GM23248 (cell line): ENCODE data around the gene CUX1. TPM values are rescaled to one million over a fixed set of nuclear protein-coding genes. Genes with fewer than 3 reads are reported as not detected.

Source experiments
- DNase-seq: peaks from one replicate; pipeline ENCODE4 v3.0.0-alpha.2; 2015
- H2AFZ ChIP-seq: fragments of 200-600 bp; sonication (generic); 2 replicates; pipeline ENCODE4 v1.6.1; 2016; ENCODE audit warnings: antibody characterized with exemption
- H3F3A ChIP-seq: fragments of 200-600 bp; sonication (generic); 2 replicates; pipeline ENCODE4 v1.6.1; 2016; ENCODE audit warnings: mild to moderate bottlenecking, antibody characterized with exemption, mixed run types; ENCODE audit not compliant: insufficient read depth
- H3K27ac ChIP-seq: fragments of 200-600 bp; sonication (generic); 2 replicates; pipeline ENCODE4 v1.5.1; 2016; ENCODE audit warnings: mild to moderate bottlenecking
- H3K27me3 ChIP-seq: fragments of 200-600 bp; sonication (generic); replicated peaks from 2 replicates; pipeline ENCODE4 v1.6.1; 2016; ENCODE audit warnings: mild to moderate bottlenecking; ENCODE audit not compliant: insufficient read depth
- H3K36me3 ChIP-seq: fragments of 200-600 bp; sonication (generic); 2 replicates; pipeline ENCODE4 v1.6.1; 2016; ENCODE audit warnings: low read depth, mild to moderate bottlenecking
- H3K4me1 ChIP-seq: fragments of 200-600 bp; sonication (generic); 2 replicates; pipeline ENCODE4 v1.6.1; 2016; ENCODE audit warnings: mild to moderate bottlenecking; ENCODE audit not compliant: insufficient read depth
- H3K4me2 ChIP-seq: fragments of 200-600 bp; sonication (generic); one replicate; pipeline ENCODE4 v1.6.1; 2016; ENCODE audit warnings: mild to moderate bottlenecking; ENCODE audit not compliant: unreplicated experiment
- H3K4me3 ChIP-seq: fragments of 200-600 bp; sonication (generic); 2 replicates; pipeline ENCODE4 v1.5.1; 2016; ENCODE audit warnings: mild to moderate bottlenecking
- H3K79me2 ChIP-seq: fragments of 200-600 bp; sonication (generic); 2 replicates; pipeline ENCODE4 v1.6.1; 2016; ENCODE audit warnings: mild to moderate bottlenecking; ENCODE audit not compliant: insufficient read depth
- H3K9ac ChIP-seq: fragments of 200-600 bp; sonication (generic); 2 replicates; pipeline ENCODE4 v1.6.1; 2016; ENCODE audit warnings: mild to moderate bottlenecking
- H3K9me2 ChIP-seq: fragments of 200-600 bp; sonication (generic); 2 replicates; pipeline ENCODE4 v1.6.1; 2016; ENCODE audit warnings: mixed run types, mild to moderate bottlenecking, moderate library complexity; ENCODE audit not compliant: insufficient read depth
- H3K9me3 ChIP-seq: fragments of 200-600 bp; sonication (generic); one replicate; pipeline ENCODE4 v1.6.1; 2017; ENCODE audit warnings: low read depth
- H4K20me1 ChIP-seq: fragments of 200-600 bp; sonication (generic); 2 replicates; pipeline ENCODE4 v1.6.0; 2016; ENCODE audit not compliant: insufficient read depth
- EZH2 ChIP-seq: fragments of 200-600 bp; sonication (generic); IDR thresholded peaks from 2 replicates; pipeline ENCODE4 v1.6.1; 2018; ENCODE audit warnings: antibody characterized with exemption, mild to moderate bottlenecking; ENCODE audit not compliant: insufficient read depth, poor library complexity, severe bottlenecking
- EZH2phosphoT487 ChIP-seq: fragments of 200-600 bp; sonication (generic); IDR thresholded peaks from 2 replicates; pipeline ENCODE4 v1.6.1; 2018; ENCODE audit warnings: antibody characterized with exemption, moderate library complexity, mild to moderate bottlenecking, low read depth; ENCODE audit not compliant: insufficient read depth
- WGBS, 2 experiments: methylation state at CpG; one replicate each; pipeline ENCODE4 v1.1.6; 2015 to 2017; ENCODE audit warnings: low lambda C conversion rate in 2 of 2, low coverage in 1 of 2; ENCODE audit errors: missing lambda C conversion rate in 2 of 2; 5-methylcytosine and 5-hydroxymethylcytosine counted together
- in situ Hi-C: fragments of 300-500 bp; cut with MboI; formaldehyde crosslinking; loops from 2 replicates; pipeline ENCODE4 v1.15.0; 2020
- polyA plus RNA-seq: library from polyadenylated mRNA; unstranded; fragments of >200 nt; fragmentation: Nextera tagmentation; extraction: Ambion mirVana; gene quantifications from 2 replicates; pipeline ENCODE4 v1.2.1, GENCODE V29; 2016
- total RNA-seq: library from RNA; depleted of rRNA; stranded (reverse); fragments of >200 nt; shearing (Covaris generic); gene quantifications from 2 replicates; pipeline ENCODE4 v1.2.3, GENCODE V29; 2014

Gene CUX1
- total and polyA plus RNA-seq, 2 experiments from 2014 or later = 30.2 to 34.9 TPM

GRCh38 chr7:102191556-102192379, 374.3 kb downstream of the CUX1 start:
- H3K36me3 ChIP-seq = peaks cover 5% of the 10 kb centered on the region; the same call in 1 of the 2 replicates
- TF ChIP-seq EZH2phosphoT487 = no peak
- TF ChIP-seq EZH2 = no peak
- no peak for DNase-seq
- H3K27ac ChIP-seq = no peak overlapping the region
- in situ Hi-C loops = no loop called here
- no peak overlapping the region for H2AFZ ChIP-seq
- 86 to 91% methylated on average over 17 of the region's 17 CpGs for WGBS, 2 experiments
- no peaks in the 10 kb centered on the region for H3K27me3 ChIP-seq
- H3K4me3 ChIP-seq = no peak overlapping the region
- no peak overlapping the region for H3K9ac ChIP-seq
- H3K9me3 ChIP-seq = no peaks in the 10 kb centered on the region
- no peaks in the 10 kb centered on the region for H3F3A ChIP-seq
- H3K4me1 ChIP-seq = no peaks in the 10 kb centered on the region
- no peaks in the 10 kb centered on the region for H4K20me1 ChIP-seq
- H3K4me2 ChIP-seq = no peak overlapping the region
- H3K9me2 ChIP-seq = no peaks in the 10 kb centered on the region
- H3K79me2 ChIP-seq = no peaks in the 10 kb centered on the region

- Histone ChIP-seq H4K20me1 (no peaks in the 10 kb centered on the region), H3K4me1 (no peaks in the 10 kb centered on the region), H3K9me3 (no peaks in the 10 kb centered on the region), H3K9me2 (no peaks in the 10 kb centered on the region), H3K4me2 (no peak overlapping the region), H3K36me3 (peaks cover 5% of the 10 kb centered on the region; the same call in 1 of the 2 replicates), H3K27me3 (no peaks in the 10 kb centered on the region), H3K79me2 (no peaks in the 10 kb centered on the region), H3K4me3 (no peak overlapping the region), H3K9ac (no peak overlapping the region), H3F3A (no peaks in the 10 kb centered on the region), H3K27ac (no peak overlapping the region), H2AFZ (no peak overlapping the region)
- no peak for DNase-seq
- in situ Hi-C loops = no loop called here
- 93 to 100% methylated on average over 3 of the region's 3 CpGs for WGBS, 2 experiments
- TF ChIP-seq EZH2phosphoT487 (no peak), EZH2 (no peak)
These were observed 375.4 kb downstream of the CUX1 start for GRCh38 chr7:102192790-102193189.

DNA sequence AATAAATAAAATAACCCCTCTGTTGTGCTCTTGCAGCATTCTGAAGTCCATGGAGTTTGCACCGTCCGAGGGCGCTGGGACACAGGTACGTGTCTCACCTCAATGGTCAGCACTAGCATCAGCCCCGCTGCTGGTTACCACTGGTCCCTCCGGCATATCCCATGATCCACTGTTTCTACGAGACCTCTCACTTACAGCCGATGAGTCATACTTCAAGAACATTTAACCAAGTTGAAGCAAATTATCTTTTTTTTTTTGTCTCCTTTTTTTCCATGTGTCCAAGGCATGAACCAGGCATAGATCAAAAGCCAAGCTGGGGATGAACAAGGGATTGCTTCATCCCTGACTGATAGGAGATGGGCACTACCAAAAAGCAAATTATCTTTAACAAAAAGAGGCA, 376.4 kb downstream of the CUX1 start:
- Histone ChIP-seq H3K4me3 (no peak overlapping the region), H3K4me1 (no peaks in the 10 kb centered on the region), H3K9ac (no peak overlapping the region), H3K27ac (no peak overlapping the region), H3K27me3 (no peaks in the 10 kb centered on the region), H3K4me2 (no peak overlapping the region), H3K79me2 (no peaks in the 10 kb centered on the region), H4K20me1 (no peaks in the 10 kb centered on the region), H3K36me3 (peaks cover 5% of the 10 kb centered on the region; the same call in 1 of the 2 replicates), H3K9me2 (no peaks in the 10 kb centered on the region), H2AFZ (no peak overlapping the region), H3F3A (no peaks in the 10 kb centered on the region), H3K9me3 (no peaks in the 10 kb centered on the region)
- peak; percentile 14 for DNase-seq
- in situ Hi-C loops = no loop called here
- TF ChIP-seq EZH2 (no peak), EZH2phosphoT487 (no peak)
- WGBS, 2 experiments = 87% methylated on average over 8 of the region's 8 CpGs

- Histone ChIP-seq H3K4me1 (no peaks in the 10 kb centered on the region), H3K9ac (no peak overlapping the region), H3K27ac (no peak overlapping the region), H2AFZ (no peak overlapping the region), H3K79me2 (no peaks in the 10 kb centered on the region), H3F3A (no peaks in the 10 kb centered on the region), H3K9me3 (no peaks in the 10 kb centered on the region), H4K20me1 (no peaks in the 10 kb centered on the region), H3K27me3 (no peaks in the 10 kb centered on the region), H3K36me3 (peaks cover 5% of the 10 kb centered on the region; the same call in 1 of the 2 replicates), H3K4me3 (no peak overlapping the region), H3K4me2 (no peak overlapping the region), H3K9me2 (no peaks in the 10 kb centered on the region)
- WGBS, 2 experiments = 95% methylated on average over 15 to 34 of the region's 34 CpGs
- no peak for TF ChIP-seq EZH2
- no peak for TF ChIP-seq EZH2phosphoT487
- in situ Hi-C loops = no loop called here
- no peak for DNase-seq
These were observed 377.9 kb downstream of the CUX1 start for GRCh38 chr7:102195361-102195760.
